HG03159 (cell line): ENCODE results near the gene EFCAB11.
"Not testable (repeated sequence)": the region's sequence is repeated elsewhere in the genome, so short reads cannot be mapped to it uniquely, and the experiment has no call there.

ENCODE experiments used
- ATAC-seq: cut with Tn5 transposase; IDR thresholded peaks from one replicate; pipeline ENCODE4 v1.9.1; 2021; ENCODE audit warnings: mild to moderate bottlenecking, moderate library complexity; ENCODE audit not compliant: unreplicated experiment

The EFCAB11 gene

DNA sequence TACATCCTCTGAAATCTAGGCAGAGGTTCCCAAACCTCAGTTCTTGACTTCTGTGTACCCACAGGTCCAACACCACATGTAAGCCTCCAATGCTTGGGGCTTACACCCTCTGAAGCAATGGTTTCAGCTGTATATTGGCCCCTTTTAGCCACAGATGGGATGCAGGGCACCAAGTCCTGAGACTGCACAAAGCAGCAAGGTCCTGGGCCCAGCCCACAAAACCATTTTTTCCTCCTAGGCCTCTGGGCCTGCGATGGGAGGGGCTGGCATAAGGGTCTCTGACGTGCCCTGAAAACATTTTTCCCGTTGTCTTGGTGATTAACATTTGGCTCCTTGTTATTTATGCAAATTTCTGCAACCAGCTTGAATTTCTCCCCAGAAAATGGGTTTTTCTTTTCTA lies 80.4 kb downstream of the EFCAB11 start:
- ATAC-seq = not testable (repeated sequence)

- ATAC-seq = no peak
Observed at GRCh38 chr14:89870316-89870715, 84.2 kb downstream of the EFCAB11 start.

DNA sequence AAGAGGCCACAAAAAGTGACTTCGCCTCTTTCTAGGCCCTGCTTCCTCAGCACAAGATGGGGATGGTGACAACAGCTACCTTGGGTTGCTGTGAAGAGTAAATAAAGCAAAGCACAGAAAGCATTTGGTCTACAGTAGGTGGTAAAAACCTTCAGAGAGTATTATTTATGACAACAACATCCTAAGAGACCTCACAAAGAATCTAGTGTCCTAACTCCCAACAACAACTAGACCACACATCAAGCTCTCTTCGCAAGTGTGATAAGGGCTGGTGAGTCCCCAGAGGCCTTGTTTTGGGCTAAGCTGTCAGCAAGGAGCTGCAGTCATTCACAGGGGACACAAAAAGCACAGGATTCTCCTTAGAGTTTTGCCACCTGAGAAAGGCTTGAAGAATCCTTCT lies 84.9 kb downstream of the EFCAB11 start:
- no peak for ATAC-seq

GRCh38 chr14:89866458-89866857 lies 88.1 kb downstream of the EFCAB11 start:
- ATAC-seq = no peak

DNA sequence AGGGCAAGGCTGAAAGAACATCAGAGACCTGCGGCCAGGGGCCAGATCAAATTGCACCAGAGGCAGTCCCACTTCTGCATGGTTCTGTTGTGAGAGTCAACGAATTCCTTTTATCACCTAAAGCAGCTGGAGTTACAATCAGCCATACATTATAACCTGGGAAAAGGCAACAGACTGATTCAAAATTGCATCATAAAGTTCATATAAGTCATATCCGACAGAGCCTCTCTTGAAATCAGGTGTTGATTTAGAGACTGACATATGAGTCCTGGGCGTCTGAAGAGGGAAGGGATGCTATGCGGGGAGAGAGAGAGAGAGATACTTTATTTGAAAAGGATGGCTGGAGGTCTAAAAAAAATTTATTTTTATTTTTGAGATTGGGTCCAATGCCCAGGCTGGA lies 89.4 kb downstream of the EFCAB11 start:
- ATAC-seq = no peak

DNA sequence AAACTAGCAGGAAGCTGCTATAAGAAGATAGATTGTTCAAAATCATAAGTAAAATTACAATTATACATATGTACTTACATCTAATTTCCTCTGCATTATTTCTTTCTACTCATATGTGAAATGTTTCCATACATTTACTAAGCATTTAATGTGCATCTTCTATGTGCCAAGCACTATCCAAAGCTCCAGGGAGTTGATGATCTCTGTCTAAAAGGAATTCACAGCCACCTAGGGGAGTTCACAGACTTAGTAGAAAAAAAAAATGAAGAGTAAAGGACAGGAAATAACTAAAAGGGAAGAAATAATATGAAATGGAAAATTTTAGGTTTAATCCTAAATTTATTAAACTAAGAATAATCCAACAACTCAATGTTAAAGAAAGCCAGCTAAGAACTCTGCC lies 91.7 kb downstream of the EFCAB11 start:
- no peak for ATAC-seq

- no peak for ATAC-seq
Observed at GRCh38 chr14:89861630-89862029, 92.9 kb downstream of the EFCAB11 start.

DNA sequence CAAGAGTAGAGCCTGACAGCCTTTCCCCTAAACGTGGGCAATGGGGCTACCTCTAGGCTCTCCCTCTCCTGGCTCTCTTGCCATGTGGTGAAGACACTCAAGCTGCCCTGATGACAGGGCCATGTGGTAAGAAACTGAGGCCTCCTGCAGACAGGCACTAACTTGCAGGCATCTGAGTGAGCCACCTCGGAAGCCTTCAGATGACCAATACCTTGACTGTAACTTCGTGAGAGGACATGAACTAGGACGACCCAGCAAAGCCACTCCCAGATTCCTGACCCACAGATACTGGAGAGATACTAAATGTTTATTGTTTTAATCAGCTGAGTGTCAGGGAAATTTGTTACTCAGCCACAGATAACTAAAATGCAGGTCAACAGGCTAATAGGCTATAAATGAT lies 96.4 kb downstream of the EFCAB11 start:
- no peak for ATAC-seq

DNA sequence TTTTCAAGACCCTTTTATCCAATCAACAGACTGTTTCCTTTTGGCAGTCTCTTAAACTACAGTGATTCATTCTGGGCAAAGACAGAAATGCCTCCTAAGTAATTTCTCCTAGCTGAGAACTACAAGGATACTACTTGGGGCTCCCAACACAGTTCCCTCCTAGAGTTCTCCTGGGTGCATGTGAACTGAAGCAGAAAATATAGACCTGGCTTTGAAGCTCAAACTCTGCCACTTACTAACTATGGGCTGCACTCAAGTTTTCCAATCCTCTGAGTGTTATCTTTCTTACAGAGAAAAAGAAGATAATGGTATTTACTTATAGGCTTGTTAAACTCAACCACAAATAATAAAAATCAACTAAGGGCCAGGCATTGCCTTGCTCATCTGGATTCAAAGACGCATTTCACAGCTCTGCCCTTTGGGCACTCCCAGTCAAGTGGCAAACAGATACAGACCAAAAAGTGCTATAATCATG lies 97.6 kb downstream of the EFCAB11 start:
- ATAC-seq = no peak

DNA sequence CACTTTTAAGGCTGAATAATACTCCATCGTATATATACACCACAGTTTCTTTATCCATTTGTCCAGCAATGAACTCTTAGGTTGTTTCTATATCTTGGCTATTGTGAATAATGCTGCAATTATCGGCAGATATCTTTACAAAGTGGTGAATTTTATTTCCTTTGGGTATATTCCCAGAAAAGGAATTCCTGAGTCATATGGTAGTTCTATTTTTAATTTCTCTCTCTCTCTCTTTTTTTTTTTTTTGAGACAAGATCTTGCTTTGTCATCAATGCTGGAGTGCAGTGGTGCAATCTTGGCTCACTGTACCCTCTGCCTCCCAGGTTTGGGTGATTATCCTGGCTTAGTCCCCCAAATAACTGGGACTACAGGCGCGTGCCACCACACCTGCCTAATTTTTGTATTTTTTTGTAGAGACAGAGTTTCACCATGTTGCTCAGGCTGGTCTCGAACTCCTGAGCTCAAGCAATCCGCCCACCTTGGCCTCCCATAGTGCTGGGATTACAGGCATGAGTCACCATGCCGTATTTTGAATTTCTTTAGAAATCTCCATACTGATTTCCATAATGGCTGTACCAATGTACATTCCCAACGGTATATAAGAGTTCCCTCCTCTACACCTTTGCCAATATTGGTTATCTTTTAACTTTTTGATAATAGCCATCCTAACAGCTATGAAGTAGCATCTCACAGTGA lies 98.4 kb downstream of the EFCAB11 start:
- no peak for ATAC-seq

DNA sequence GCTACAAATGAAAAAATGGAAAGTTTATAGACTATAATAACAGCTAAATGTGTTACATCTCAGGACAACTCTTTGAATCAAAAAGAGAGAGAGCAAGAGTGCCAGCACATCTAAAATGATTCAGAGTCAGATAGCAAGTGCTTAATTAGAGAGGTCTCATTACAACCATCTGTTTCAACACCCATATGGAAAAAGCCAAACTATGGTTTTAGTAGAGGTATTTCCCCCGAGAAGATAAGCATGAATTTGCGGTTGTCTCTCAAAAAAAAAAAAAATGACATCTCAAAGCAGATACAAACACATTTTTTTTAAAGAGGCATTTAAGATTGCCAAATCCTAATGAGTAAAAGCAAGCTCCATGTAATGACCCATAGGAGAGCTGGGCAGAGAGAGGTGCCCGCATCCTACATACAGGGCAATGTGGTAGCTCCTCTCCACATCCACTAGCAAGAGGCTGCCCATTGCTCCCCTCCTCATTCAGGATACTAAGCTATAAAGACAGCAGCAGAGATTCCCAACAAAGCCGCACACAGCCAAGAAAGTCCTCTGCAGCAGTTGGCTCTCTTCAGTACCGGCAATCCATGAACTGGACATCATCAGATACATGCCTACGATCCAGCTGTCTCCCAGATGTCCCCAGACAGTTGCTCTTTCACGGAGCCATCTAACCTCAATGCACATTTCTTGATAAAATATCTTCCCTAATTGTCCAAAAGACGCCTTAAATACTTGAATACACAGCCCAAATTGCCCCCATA lies 100.4 kb downstream of the EFCAB11 start:
- ATAC-seq = no peak

- ATAC-seq = no peak
Observed at GRCh38 chr14:89851106-89851505, 103.4 kb downstream of the EFCAB11 start.

- ATAC-seq = no peak
Observed at GRCh38 chr14:89849931-89850330, 104.6 kb downstream of the EFCAB11 start.

- ATAC-seq = no peak
Observed at GRCh38 chr14:89848165-89848564, 106.4 kb downstream of the EFCAB11 start.

- no peak for ATAC-seq
Observed at GRCh38 chr14:89845346-89845745, 109.2 kb downstream of the EFCAB11 start.

- no peak for ATAC-seq
Observed at GRCh38 chr14:89844508-89844907, 110.0 kb downstream of the EFCAB11 start.

DNA sequence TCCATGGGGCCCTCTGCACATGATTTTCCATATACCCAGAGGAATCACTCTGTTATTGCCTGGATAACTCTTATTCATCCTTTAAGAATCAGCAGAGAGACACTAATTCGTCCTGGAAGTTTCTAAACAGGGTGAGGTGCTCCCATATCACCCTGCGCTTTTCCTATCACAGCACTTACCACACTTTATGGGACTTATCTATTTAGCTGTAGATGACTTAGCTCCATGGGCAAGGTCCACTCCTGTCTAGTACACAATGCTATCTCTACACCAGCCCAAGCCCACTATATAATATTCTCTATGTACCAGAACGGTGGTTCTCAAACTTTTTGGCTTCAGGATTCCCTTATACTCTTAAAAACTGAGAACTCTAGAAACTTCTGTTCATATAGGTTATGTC lies 111.7 kb downstream of the EFCAB11 start:
- no peak for ATAC-seq

DNA sequence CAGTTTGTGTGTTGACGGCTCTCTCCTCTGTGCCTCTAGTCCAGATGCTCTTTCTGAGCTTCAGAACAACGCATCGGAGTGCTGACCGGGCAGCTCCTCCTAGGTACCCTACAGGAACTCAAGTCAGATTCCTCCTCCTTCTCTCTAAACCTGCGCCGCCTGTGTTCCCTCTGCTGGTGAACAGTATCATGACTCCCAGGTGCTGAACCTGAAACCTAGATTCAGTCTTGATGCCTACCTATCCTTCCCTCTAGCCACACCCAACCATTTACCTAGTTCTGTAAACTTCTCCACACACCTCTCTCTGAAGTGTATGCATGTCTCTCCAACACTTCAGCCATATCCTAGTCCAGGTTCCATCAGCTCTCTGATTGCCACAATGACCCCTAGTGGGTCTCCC lies 112.7 kb downstream of the EFCAB11 start:
- ATAC-seq = no peak

DNA sequence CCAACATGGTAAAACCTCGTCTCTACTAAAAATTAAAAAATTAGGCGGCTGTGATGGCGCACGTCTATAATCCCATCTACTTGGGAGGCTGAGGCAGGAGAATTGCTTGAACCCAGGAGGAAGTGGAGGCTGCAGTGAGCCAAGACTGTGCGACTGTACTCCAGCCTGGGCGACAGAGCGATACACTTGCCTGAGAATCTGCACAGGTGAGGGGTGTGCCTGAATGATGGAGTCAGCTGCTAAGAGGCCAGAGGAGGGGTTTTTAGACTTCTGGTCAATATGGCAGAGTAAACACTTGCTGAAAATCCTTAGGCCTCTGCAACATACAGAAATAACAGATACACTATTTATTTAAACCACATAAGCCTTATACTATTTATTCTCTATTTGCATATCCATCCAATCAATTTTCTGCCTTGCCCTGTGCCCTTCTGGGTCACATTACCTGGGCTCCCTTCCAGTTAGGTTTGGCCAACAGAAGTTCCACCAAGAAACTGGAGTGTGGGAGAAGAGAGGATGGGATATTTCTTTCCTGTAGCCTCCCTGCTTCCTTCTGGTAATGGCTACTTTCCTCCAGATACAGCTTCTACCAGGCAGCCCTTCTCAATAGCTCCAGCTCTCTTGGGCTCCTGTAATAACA lies 117.6 kb downstream of the EFCAB11 start:
- ATAC-seq = no peak

DNA sequence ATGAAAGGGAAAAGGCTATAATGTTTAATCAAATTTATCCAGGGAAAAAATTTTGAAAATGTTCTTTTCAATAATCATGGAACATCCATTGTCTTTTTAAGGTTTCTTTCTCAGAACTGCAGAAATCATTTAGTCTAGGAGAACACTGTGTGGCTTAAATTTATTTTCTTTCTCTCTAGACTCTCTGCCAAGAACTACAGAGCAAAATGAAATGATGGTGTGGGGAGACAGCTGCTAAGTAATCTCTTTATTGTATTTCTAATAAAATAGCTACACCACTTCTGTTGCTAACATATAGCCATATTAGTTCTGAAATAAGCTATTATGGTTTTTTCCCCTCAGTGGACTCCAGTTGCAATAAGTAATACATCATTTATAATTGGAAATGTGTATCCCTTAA lies 120.9 kb downstream of the EFCAB11 start:
- no peak for ATAC-seq

GRCh38 chr14:89833120-89833532 lies 121.4 kb downstream of the EFCAB11 start:
- ATAC-seq = no peak
